ENCODE data around the gene SP4. TPM values are rescaled to one million over a fixed set of nuclear protein-coding genes. Genes with fewer than 3 reads are reported as not detected.

Gene SP4
- total RNA-seq, 2 donors from 2014 or later = 28.2 to 30.8 TPM

GRCh38 chr7:21562385-21562784, 134.5 kb downstream of the SP4 start:
- H3K9me3 Mint-ChIP-seq = no peaks in the 10 kb centered on the region

More at GRCh38 chr7:21562385-21562784, 134.5 kb downstream of the SP4 start:
- no peak for ATAC-seq (replicated peaks)
- Mint-ChIP-seq H3K36me3 (ENCODE audit: low read depth) (no peaks in the 10 kb centered on the region), H3K27ac (no peak overlapping the region), H3K27me3 (peaks cover 4% of the 10 kb centered on the region), H3K4me1 (no peaks in the 10 kb centered on the region), H3K4me3 (no peak overlapping the region)

Other genes starting within 250 kb of the SP4 start
- gene DNAH11, start 115.0 kb downstream of the SP4 start, total RNA-seq = 1 to 10 TPM in 1 of 2 donors, under 1 TPM in 1; 0.52 to 5.9 TPM

Measured in activated T-helper 17 cell treated with anti-CD3 and anti-CD28 coated beads, Interleukin-2, amount 50 U/mL, for 72 hours (primary cell).